ENCODE measurements around the gene AS3MT. TPM values are rescaled to one million over a fixed set of nuclear protein-coding genes. Genes with fewer than 3 reads are reported as not detected.

Gene AS3MT
- total RNA-seq, 5 donors from 2014 or later (not counting 1 experiment from before 2014, with no cell fraction given), result 0.26 to 1.3 (median 0.50) TPM

DNA sequence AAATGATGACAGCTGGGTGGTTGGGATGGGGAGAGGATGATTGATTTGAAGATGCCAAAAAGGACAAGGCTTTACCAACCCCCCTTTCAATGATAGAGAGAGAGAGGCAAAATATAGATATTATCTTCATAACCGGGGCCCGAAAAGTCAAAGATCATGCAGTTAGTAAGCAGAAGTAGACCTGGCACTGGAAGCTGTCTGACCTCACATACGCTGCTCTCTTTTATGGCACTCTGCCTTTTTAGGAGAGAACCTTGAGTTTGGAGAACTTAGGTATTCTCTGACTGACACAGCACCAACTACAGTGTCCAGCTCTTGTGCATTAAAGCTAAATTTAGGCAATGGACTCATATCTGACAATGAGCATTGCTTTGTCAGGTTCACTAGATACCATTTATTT is 79.5 kb downstream of the AS3MT start:
- no peaks in the 10 kb centered on the region for H3K36me3 ChIP-seq (ENCODE audit: control insufficient read depth in 2 of 2, extremely low read depth in 1 of 2, insufficient read depth in 1 of 2, low read length in 1 of 2)
- no peaks in the 10 kb centered on the region for H3K9me3 Mint-ChIP-seq
- H3K4me3 ChIP-seq (ENCODE audit: control insufficient read depth in 1 of 2, extremely low read depth in 1 of 2, low read length in 1 of 2), result no peak overlapping the region
- no peak overlapping the region for H3K27ac Mint-ChIP-seq
- WGBS (ENCODE audit: insufficient coverage), result no CpG with 5 or more reads among the region's 3 CpGs
- no peak for DNase-seq
- peaks cover 0 to 4% (median 0%) of the 10 kb centered on the region in 3 donors for H3K4me1 Mint-ChIP-seq
- H3K27me3 Mint-ChIP-seq, result no peaks in the 10 kb centered on the region
- no peak overlapping the region for H3K4me3 Mint-ChIP-seq
- peaks cover 10% of the 10 kb centered on the region for H3K36me3 Mint-ChIP-seq
- no peaks in the 10 kb centered on the region for H3K9me3 ChIP-seq
- no peak for ATAC-seq (replicated peaks in 1 of 4)
- POLR2A ChIA-PET, result no interaction called here
- H3K27me3 ChIP-seq (replicated peaks in 1 of 2; ENCODE audit: control insufficient read depth in 2 of 2, extremely low read depth in 1 of 2, insufficient read depth in 2 of 2, low read length in 1 of 2), result no peaks in the 10 kb centered on the region
- H3K27ac ChIP-seq (ENCODE audit: low read length), result no peak overlapping the region
- no peaks in the 10 kb centered on the region for H3K4me1 ChIP-seq (ENCODE audit: control insufficient read depth in 1 of 2, extremely low read depth in 1 of 2, insufficient read depth in 2 of 2, low read length in 2 of 2)
- CTCF ChIA-PET, result interaction anchor here in 1 of 2 donors (0.6 kb wide), 1 partner anchor 17 kb away, joined by 3 read pairs; no protein-coding TSS in a partner anchor

DNA sequence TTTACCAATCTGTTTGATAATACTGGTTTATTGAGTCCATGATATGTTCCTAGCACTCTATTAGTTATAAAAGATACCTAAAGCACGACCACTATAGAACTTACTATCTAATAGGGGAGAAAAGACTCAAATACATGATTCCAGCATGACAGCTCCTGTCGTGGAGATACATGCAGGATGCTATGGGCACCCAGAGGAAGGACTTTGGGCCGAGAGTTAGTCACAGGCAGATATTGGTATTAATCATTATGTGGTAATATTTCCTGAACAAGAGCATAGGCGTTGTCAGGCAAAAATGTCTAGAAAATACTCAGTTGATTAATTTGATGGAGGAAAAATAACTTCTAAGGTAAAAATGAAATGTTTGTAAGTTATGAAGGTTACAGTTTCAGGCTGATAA is 80.6 kb downstream of the AS3MT start:
- H3K4me3 ChIP-seq (ENCODE audit: control insufficient read depth in 1 of 2, extremely low read depth in 1 of 2, low read length in 1 of 2), result no peak overlapping the region
- H3K4me3 Mint-ChIP-seq, result no peak overlapping the region
- H3K27me3 ChIP-seq (replicated peaks in 1 of 2; ENCODE audit: control insufficient read depth in 2 of 2, extremely low read depth in 1 of 2, insufficient read depth in 2 of 2, low read length in 1 of 2), result no peaks in the 10 kb centered on the region
- POLR2A ChIA-PET, result no interaction called here
- no peak overlapping the region for H3K27ac ChIP-seq (ENCODE audit: low read length)
- H3K4me1 Mint-ChIP-seq, result peaks cover 0 to 4% (median 0%) of the 10 kb centered on the region in 3 donors
- H3K4me1 ChIP-seq (ENCODE audit: control insufficient read depth in 1 of 2, extremely low read depth in 1 of 2, insufficient read depth in 2 of 2, low read length in 2 of 2), result no peaks in the 10 kb centered on the region
- H3K9me3 Mint-ChIP-seq, result no peaks in the 10 kb centered on the region
- no peaks in the 10 kb centered on the region for H3K9me3 ChIP-seq
- WGBS (ENCODE audit: insufficient coverage), result 61% methylated on average over 3 of the region's 4 CpGs
- CTCF ChIA-PET, result no interaction called here
- no peaks in the 10 kb centered on the region for H3K36me3 ChIP-seq (ENCODE audit: control insufficient read depth in 2 of 2, extremely low read depth in 1 of 2, insufficient read depth in 1 of 2, low read length in 1 of 2)
- no peaks in the 10 kb centered on the region for H3K27me3 Mint-ChIP-seq
- no peak for DNase-seq
- no peak overlapping the region for H3K27ac Mint-ChIP-seq
- peaks cover 12% of the 10 kb centered on the region for H3K36me3 Mint-ChIP-seq
- no peak for ATAC-seq (replicated peaks in 1 of 4)

DNA sequence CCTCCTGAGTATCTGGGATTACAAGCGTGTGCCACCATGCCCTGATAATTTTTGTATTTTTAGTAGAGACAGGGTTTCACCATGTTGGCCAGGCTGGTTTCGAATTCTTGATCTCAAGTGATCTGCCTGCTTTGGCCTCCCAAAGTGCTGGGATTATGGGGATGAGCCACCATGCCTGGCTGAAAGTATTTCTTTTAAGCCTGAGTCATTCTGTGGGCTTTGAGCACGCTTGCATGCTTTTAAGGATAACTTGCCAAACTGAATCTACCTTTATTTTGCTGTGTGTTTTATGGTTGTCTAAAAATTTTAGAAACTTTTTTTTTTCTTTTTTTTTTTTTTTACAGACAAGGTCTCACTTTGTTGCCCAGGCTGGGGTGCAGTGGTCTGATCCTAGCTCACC is 82.0 kb downstream of the AS3MT start:
- ChIA-PET CTCF (no interaction called here), POLR2A (interaction anchor here (0.6 kb wide), 2 partner anchors 47 to 49 kb away, joined by 3 to 4 read pairs; no protein-coding TSS in a partner anchor)
- H3K9me3 ChIP-seq, result no peaks in the 10 kb centered on the region
- H3K36me3 ChIP-seq (ENCODE audit: control insufficient read depth in 2 of 2, extremely low read depth in 1 of 2, insufficient read depth in 1 of 2, low read length in 1 of 2), result no peaks in the 10 kb centered on the region
- H3K9me3 Mint-ChIP-seq, result no peaks in the 10 kb centered on the region
- DNase-seq (no peak), ATAC-seq (replicated peaks in 1 of 4) (no peak)
- H3K4me1 ChIP-seq (ENCODE audit: control insufficient read depth in 1 of 2, extremely low read depth in 1 of 2, insufficient read depth in 2 of 2, low read length in 2 of 2), result no peaks in the 10 kb centered on the region
- no peaks in the 10 kb centered on the region for H3K27me3 Mint-ChIP-seq
- no peak overlapping the region for H3K4me3 ChIP-seq (ENCODE audit: control insufficient read depth in 1 of 2, extremely low read depth in 1 of 2, low read length in 1 of 2)
- H3K27ac Mint-ChIP-seq, result no peak overlapping the region
- H3K27me3 ChIP-seq (replicated peaks in 1 of 2; ENCODE audit: control insufficient read depth in 2 of 2, extremely low read depth in 1 of 2, insufficient read depth in 2 of 2, low read length in 1 of 2), result no peaks in the 10 kb centered on the region
- no peaks in the 10 kb centered on the region for H3K4me1 Mint-ChIP-seq
- no peak overlapping the region for H3K4me3 Mint-ChIP-seq
- 100% methylated on average over 2 of the region's 3 CpGs for WGBS (ENCODE audit: insufficient coverage)
- H3K27ac ChIP-seq (ENCODE audit: low read length), result no peak overlapping the region
- peaks cover 14% of the 10 kb centered on the region for H3K36me3 Mint-ChIP-seq

Other genes starting within 250 kb of the AS3MT start
- gene TRIM8, start 225.0 kb upstream of the AS3MT start, total RNA-seq, result 10 to 100 TPM; 54.2 to 74.7 (median 67.9) TPM
- gene ARL3, start 155.1 kb upstream of the AS3MT start, total RNA-seq, result 1 to 10 TPM; 2.7 to 5.0 (median 3.5) TPM
- 10 to 100 TPM in 4 of 5 donors, 1 to 10 TPM in 1; 9.2 to 32.6 (median 22.6) TPM for gene SFXN2, start 154.8 kb upstream of the AS3MT start, total RNA-seq
- gene WBP1L, start 125.5 kb upstream of the AS3MT start, total RNA-seq, result 10 to 100 TPM; 20.0 to 38.5 (median 33.0) TPM
- gene CYP17A1, start 32.1 kb upstream of the AS3MT start, total RNA-seq, result 1 to 10 TPM in 3 of 5 donors, not detected in 2; 3.2 to 5.1 (median 4.1) TPM
- 10 to 100 TPM; 12.0 to 16.3 (median 12.6) TPM for gene BORCS7, start 15.2 kb upstream of the AS3MT start, total RNA-seq
- gene CNNM2, start 48.8 kb downstream of the AS3MT start, total RNA-seq, result 10 to 100 TPM; 11.6 to 15.4 (median 14.2) TPM

Measured in T-cell (primary cell).